ENCODE measurements around the gene FNBP1.

GRCh38 chr9:130042885-130043653 lies at the start of gene FNBP1:
- TF ChIP-seq CTCF (IDR thresholded peaks at IDR 0.05) (no peak), POLR2A (IDR thresholded peaks at IDR 0.05) (peak; percentile 44 to 76 (median 58))

All from body of pancreas (tissue), 4 donors.